NCI-H1436 treated with DMSO at 0.1 percent for 48 hours (cell line): Measurements from ENCODE around the gene RARA.
A peak's percentile ranks its signal among the peaks of the same experiment; 100 is the strongest.
"Not testable (repeated sequence)": the region's sequence is repeated elsewhere in the genome, so short reads cannot be mapped to it uniquely, and the experiment has no call there.

ENCODE experiments used
- DNase-seq: peaks from one replicate; lab custom pipeline; 2025; lab: John Stamatoyannopoulos, UW

RARA gene

GRCh38 chr17:40298726-40299125, 10.3 kb upstream of the RARA start:
- no peak for DNase-seq

GRCh38 chr17:40299159-40299757, 9.7 kb upstream of the RARA start:
- not testable (repeated sequence) for DNase-seq

DNA sequence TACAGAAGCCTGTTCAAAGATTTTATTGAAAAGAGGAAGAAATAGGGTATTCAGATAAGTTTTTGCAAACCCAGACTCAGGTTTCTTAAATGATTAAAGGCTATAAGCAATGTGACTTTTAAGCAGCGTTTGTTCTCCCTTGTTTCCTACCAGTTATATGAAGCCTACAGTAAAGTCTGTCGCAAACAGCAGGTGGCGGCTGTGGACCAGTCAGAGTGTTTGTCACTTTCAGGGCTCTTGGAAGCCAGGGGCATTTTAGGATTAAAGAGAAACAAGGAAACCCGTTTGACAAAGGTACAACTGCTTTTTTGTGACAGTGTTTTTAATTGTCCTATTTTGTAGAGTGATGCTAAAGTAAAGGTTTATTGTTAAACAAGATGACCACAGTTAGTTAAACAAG, 7.7 kb upstream of the RARA start:
- no peak for DNase-seq

- peak; percentile 17 for DNase-seq
Observed at GRCh38 chr17:40303009-40303657, 5.8 kb upstream of the RARA start.

DNA sequence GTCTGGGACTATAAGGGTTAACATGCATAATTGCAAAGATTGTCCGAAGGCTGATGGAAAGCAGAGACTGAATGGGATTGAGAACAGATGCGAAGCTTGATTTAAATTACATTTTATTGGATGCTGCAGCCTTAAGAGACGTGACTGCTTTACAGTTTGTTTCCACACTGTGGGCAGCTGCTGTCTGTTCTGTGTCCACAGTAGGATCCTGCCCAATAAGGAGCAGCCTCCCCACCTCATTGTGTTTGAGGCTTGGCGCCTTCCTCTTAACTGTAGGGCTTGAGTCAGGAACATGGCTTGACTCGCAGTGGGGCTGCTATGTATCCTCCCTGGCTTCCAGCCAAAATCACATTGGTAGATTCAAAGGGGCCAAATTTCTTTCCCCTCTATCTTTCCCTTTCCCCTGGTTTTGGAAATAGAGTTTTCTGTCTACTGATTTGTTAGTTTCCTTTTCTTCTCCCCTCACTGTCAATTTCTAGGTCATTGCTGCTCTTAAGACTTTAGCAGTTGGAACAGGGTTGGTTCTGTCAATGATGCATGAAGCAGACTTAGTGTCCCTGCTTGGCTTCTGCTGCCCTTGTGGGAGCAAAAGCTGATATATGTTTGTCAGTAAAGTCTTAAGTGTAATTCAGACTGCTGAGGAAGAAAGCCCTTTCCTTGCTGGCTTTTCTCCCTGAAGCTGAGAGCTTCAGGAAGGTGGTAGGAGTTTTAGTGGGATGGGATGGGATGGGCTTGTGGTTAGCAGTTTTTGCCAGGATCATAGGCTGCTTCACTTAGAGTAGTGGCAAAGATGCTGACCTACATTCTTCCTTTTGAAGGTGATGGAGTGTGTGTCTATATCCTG, 5.0 kb upstream of the RARA start:
- DNase-seq = peak; percentile 16

- DNase-seq = not testable (repeated sequence)
Observed at GRCh38 chr17:40304552-40304863, 4.5 kb upstream of the RARA start.

DNA sequence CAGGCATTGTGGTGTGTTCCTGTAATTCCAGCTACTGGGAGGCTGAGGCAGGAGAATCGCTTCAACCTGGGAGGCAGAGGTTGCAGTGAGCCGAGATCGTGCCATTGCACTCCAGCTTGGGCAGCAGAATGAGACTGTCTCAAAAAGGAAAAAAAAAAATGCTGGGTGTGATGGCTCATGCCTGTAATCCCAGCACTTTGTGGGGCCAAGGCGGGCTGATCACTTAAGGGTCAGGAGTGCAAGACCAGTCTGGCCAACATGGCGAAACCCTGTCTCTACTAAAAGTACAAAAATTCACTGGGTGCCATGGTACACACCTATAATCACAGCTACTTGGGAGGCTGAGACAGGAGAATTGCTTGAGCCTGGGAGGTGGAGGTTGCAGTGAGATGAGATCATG, 4.1 kb upstream of the RARA start:
- not testable (repeated sequence) for DNase-seq

- DNase-seq = no peak
Observed at GRCh38 chr17:40306395-40306794, 2.6 kb upstream of the RARA start.

DNA sequence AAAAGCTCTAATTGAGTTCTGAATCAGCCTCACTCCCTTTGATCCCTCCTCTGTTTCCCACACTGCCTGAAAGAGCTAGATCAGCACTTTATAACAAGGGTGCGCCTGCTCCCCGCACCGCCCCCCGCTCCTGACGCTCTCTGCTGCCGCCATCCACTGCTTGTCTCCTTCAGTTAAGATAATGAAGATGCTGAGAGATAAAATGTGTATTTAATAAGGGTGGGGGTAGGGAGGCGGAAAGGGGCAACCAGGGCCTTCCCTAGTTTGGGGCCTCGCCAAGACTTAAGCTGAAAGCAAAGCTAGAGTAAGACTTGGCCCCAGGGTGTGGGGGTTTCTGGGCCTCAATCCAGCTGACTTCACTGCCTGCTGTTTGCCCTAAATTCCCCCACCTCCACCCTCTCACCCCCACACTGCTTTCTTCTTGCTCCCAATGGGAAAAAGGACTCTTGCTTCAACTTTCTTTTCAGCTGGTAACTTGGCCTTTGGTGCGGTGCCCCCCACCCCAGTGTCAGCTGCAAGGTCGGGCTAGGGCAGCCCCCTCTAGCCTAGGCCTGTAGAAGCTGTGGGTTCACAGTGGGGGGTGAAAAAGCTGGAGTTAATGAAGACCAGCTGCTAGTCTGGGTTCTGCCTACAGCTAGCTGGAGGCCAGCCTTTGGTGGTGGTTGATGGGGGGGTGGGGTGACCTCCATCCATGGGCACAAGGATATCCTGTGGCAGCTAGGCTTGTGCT, 1.8 kb upstream of the RARA start:
- peak; percentile 31 for DNase-seq

DNA sequence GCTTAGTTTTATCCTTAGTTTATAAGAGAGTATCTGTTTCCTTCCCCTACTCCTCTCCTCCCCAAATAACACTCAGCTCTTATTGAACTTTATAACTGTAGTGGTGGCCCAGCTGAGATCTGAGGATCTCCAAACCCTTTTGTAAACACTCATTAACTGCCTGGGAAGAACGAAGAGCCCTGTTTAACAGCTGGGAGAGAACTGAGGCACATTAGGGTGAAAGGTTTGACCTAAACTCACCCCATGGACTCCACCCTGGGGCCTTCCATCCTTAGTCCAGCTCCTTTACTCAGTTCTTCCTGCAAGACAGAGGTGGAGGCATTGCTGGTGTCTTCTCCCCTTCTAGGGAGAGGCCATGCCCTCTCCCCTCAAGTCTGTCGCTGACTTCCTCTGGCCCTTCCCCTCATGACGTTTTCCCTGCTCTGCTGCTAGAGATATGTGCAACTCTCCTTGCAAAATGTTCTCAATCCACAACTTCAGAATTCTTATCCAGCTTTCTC, 1.2 kb upstream of the RARA start:
- DNase-seq = no peak

GRCh38 chr17:40309949-40310510, 1.1 kb downstream of the RARA start:
- no peak for DNase-seq

DNA sequence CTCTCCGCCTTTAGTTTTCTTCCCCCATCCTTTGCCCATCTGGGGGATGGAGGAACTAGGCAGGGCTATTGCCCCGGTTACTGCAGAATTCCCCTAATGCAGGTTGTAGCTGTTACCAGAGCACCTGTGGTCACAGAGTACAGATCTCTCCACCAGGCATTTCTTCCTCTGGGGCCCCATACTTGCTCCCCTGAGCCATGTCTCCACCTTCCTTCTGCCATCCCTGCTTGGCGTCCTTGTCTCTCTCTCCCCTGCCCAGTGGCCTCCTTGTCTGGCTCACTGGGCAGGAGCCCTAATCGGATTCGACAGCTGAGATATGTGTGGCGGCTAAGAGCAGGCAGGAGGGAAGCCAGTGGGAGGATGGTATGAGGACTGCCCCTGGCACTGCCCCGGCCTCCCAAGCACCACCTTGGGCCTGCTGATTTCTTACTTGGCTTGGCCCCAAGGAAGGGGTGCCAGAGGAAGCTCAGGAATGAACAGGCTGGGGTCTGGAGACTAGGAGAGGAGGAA, 2.0 kb downstream of the RARA start:
- DNase-seq = no peak

DNA sequence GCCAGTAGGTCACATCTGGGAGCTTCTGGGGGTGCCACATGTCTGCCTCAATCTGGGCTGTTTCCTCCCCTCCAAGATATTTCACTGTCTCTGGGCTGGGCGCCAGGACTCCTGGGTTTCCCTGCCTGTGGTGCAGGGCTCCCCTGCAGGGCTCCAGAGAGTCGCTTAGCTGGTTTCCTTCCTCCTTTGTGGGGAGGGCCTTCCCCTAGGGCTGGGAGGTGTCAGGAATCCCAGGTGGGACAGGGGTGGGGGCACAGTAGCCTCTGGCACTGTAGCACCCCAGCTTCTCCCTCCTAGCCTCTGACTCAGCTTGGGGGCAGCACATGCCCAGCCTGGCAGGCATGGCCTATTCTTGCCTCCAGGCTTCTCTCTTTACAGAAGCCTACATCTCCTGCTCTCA, 2.6 kb downstream of the RARA start:
- DNase-seq = no peak

GRCh38 chr17:40312131-40312731, 3.3 kb downstream of the RARA start:
- DNase-seq = no peak

DNA sequence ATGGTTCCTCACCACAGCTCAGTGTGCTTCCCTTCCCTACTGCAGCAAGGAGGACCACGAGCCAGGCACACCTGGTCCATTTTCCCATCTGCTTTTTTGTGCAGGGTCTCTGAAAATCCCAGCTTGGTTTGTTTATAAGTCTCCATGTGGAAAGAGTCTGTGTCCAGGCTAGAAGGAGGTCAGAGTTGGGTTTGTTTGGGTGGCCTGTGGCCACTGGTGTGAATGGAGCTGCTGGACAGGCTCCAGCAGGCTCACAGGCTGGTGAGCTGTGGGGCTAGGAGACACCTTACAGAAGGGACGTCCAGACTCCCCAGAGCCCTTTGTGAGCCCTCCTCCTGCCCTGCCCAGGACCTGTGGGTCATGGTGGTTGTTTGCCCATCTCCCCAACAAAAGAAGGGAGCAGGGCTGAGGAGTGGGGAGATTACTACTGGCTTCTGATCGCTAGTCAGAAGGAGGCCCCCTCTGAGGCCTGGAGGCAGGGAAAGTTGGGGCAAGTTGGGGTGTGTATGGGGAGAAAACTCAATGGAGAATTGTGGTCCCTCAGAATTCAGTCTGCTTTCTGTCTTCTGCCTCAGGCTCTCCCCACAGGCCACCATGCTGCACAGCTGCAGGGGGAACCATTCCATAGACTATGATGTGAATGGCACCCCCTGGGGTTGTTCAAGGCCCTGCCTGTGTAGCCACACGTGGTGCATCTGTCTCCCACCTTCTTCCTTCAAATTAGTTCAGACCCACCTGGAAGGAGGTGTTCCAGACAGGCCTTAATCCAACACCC, 4.1 kb downstream of the RARA start:
- no peak for DNase-seq

GRCh38 chr17:40313668-40314583, 4.9 kb downstream of the RARA start:
- DNase-seq = peak; percentile 64

GRCh38 chr17:40314584-40314956, 5.6 kb downstream of the RARA start:
- DNase-seq = peak; percentile 82

DNA sequence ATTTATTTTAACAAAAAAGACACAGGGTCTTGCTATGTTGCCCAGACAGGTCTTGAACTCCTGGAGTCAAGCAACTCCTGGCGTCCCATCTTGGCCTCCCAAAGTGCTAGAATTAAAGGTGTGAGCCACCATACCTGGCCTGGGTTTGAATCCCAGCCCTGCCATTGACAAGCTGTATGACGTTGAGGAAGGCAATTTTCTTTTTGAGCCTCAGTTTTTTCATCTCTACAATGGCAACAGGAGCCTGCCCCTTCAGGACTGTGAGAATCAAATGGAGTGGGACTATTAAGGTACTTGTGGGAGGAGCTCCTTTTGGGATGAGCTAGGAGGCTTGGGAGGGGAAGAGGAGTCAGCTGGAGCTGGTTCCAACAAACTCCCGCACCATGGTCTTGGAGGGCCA, 6.2 kb downstream of the RARA start:
- no peak for DNase-seq

GRCh38 chr17:40315678-40316570, 6.9 kb downstream of the RARA start:
- DNase-seq = no peak
